Melanocyte of skin (primary cell): ENCODE results near the gene ENTPD8. TPM values are rescaled to one million over a fixed set of nuclear protein-coding genes. Genes with fewer than 3 reads are reported as not detected.

Source experiments
- total RNA-seq, 2 donors: library from RNA; depleted of rRNA; stranded (reverse); fragments of >200 nt; gene quantifications; 2 replicates each; pipeline ENCODE4 v1.2.3, GENCODE V29; 2012

The ENTPD8 gene, protein sequence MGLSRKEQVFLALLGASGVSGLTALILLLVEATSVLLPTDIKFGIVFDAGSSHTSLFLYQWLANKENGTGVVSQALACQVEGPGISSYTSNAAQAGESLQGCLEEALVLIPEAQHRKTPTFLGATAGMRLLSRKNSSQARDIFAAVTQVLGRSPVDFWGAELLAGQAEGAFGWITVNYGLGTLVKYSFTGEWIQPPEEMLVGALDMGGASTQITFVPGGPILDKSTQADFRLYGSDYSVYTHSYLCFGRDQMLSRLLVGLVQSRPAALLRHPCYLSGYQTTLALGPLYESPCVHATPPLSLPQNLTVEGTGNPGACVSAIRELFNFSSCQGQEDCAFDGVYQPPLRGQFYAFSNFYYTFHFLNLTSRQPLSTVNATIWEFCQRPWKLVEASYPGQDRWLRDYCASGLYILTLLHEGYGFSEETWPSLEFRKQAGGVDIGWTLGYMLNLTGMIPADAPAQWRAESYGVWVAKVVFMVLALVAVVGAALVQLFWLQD
- total RNA-seq: not detected

DNA sequence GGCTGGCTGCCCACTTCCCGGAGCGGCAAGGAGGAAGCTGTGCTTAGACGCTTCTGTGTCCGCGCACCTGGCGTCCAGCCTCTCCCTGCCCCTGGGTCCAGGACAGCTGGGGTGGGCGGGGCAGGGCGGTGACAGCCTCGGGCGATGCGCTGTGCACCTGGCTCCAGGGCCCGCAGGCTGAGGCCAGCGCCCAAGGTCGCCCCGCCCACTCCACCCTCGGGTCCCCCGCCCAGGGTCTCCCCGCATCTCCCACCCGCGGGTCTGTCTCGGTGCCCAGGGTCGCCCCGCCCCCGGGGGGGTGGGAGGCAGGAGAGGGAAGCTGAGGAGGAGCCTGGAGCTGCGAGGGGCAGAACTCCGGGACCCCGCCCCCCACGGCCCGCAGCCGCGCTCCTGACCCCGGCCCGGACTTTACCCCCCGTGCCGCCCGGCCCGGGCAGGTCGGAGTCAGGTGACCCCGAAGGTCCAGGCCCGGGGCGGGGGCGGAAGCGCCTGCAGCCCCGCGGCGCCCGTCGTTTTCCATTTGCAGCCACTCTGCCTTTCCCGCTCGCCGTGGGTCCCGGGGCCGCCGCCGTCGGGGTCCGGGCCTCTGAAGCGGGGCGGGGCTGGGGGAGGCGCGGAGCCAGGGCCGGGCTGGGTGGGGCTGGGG lies at the start of gene ENTPD8:
Gene ENTPD8, minus strand, starts transcription at position 69 of the 646 bp plus-strand sequence. CDS start 3,072 bp downstream, outside the sequence.

DNA sequence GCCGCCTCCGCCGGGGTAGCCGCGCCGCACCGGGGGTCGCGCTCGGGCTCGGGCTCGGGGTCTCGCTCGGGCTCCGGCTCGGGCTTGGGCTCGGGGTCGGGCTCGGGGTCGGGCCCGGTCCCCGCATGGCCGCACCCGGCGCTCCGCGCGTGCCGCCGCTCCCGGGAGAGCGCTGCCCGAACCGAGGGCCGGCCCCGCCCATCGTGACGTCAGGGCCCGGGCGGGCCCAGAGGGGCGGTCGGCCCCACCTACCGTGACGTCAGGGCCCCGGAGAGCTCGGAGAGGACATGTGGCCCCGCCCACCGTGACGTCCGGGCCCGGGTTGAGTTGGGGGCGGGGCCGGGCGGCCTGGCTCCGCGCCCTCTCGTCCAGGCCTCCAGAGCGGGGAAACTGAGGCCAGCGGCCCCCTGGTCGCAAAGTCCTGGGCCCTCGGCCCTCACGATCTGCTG lies 18.0 kb upstream of the ENTPD8 start, which contains the start of gene NSMF:
Gene NSMF, minus strand, starts transcription at position 183 of the 449 bp plus-strand sequence. CDS start 232 bp downstream, outside the sequence.

DNA sequence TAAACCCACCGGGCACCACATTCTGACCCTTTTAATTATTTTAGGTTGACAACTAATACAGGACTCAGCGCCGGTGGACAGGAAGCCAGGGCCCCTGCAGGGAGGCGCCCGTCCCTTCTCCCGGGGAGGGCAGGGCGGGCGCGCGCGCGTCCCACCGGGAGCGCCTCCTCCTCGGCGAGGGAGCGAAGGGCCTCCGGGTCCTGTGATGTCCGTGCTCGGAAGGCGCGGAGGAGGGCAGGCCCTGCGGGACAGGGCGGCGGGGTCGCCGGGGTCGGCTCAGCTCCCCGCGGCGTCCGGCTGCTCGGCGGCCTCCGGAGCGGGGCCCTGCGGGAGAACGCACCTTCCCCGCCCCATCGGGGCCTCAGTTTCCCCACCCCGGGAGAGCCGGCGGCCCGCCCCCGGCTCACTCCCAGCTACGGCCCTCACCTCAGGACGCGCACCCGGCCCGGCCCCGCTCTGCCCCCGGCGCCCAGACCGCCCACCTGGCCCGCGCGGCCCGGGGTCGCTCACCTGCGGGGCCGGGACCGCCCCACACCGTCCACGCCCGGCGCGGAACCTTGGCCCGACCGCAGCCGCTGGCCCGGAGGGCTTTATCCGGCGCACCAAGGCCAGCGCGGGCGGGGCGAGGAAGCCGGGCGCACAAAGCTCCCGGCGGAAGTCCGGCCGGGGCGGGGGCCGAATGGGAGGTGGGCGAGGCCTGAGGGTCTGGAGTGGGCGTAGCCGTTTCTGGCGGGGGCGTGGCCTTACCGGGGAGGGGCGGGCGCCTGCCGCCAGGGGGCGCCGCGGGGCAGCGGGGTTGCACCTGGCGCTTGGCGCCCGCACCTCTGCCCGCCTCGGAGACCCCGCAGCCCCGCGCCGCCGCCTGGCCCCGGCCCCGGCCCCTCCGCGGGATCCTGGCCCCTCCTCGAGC lies 18.3 kb downstream of the ENTPD8 start, which contains the start of the genes EXD3 and NOXA1:
Gene EXD3, minus strand, starts transcription at position 559 of the 910 bp plus-strand sequence. CDS start 27,805 bp downstream, outside the sequence.
Gene NOXA1, plus strand, starts transcription at position 790 of the 910 bp plus-strand sequence. CDS start 137 bp downstream, outside the sequence.

Other genes with a start within 250 kb of the ENTPD8 start
- 10 to 100 TPM in 1 of 2 donors, 1 to 10 TPM in 1; 7.7 to 12.7 TPM for gene TPRN, start 240.6 kb downstream of the ENTPD8 start, total RNA-seq
- gene TMEM203, start 235.7 kb downstream of the ENTPD8 start, total RNA-seq: 10 to 100 TPM; 34.1 to 43.6 TPM
- gene NDOR1, start 235.7 kb downstream of the ENTPD8 start, total RNA-seq: 10 to 100 TPM; 12.4 to 16.0 TPM
- not detected for gene RNF208, start 219.1 kb downstream of the ENTPD8 start, total RNA-seq
- under 1 TPM; 0.67 to 0.69 TPM for gene CYSRT1, start 216.2 kb downstream of the ENTPD8 start, total RNA-seq
- under 1 TPM in 1 of 2 donors, not detected in 1; under 0.01 TPM for gene RNF224, start 213.9 kb downstream of the ENTPD8 start, total RNA-seq
- gene SLC34A3, start 210.5 kb downstream of the ENTPD8 start, total RNA-seq: not detected
- gene TUBB4B, start 200.1 kb downstream of the ENTPD8 start, total RNA-seq: 100 to 1,000 TPM; 123 to 528 TPM
- not detected for gene STPG3, start 190.1 kb downstream of the ENTPD8 start, total RNA-seq
- 10 to 100 TPM; 42.3 to 56.9 TPM for gene NELFB, start 186.0 kb downstream of the ENTPD8 start, total RNA-seq
- 10 to 100 TPM in 1 of 2 donors, 1 to 10 TPM in 1; 1.7 to 11.3 TPM for gene TOR4A, start 163.6 kb downstream of the ENTPD8 start, total RNA-seq
- gene NRARP, start 139.1 kb downstream of the ENTPD8 start, total RNA-seq: under 1 TPM in 1 of 2 donors, not detected in 1; under 0.01 TPM
- 1 to 10 TPM; 2.0 to 5.5 TPM for gene EXD3, start 18.2 kb downstream of the ENTPD8 start, total RNA-seq
- gene NOXA1, start 18.0 kb downstream of the ENTPD8 start, total RNA-seq: under 1 TPM; under 0.01 to 0.69 TPM
- 10 to 100 TPM; 25.5 to 27.0 TPM for gene NSMF, start 18.0 kb upstream of the ENTPD8 start, total RNA-seq
- 1 to 10 TPM in 1 of 2 donors, under 1 TPM in 1; 0.69 to 1.3 TPM for gene PNPLA7, start 109.0 kb upstream of the ENTPD8 start, total RNA-seq
- 10 to 100 TPM; 49.6 to 79.6 TPM for gene MRPL41, start 110.5 kb upstream of the ENTPD8 start, total RNA-seq
- 10 to 100 TPM; 15.1 to 18.6 TPM for gene DPH7, start 137.6 kb upstream of the ENTPD8 start, total RNA-seq
- gene ZMYND19, start 149.2 kb upstream of the ENTPD8 start, total RNA-seq: 10 to 100 TPM; 16.2 to 29.0 TPM
- gene ARRDC1, start 164.3 kb upstream of the ENTPD8 start, total RNA-seq: 10 to 100 TPM in 1 of 2 donors, 1 to 10 TPM in 1; 9.3 to 16.3 TPM
- 10 to 100 TPM; 24.8 to 38.6 TPM for gene EHMT1, start 177.6 kb upstream of the ENTPD8 start, total RNA-seq